Esophagus muscularis mucosa (tissue), 4 donors: ENCODE data around the gene OBP2A. TPM values are rescaled to one million over a fixed set of nuclear protein-coding genes. Genes with fewer than 3 reads are reported as not detected.

Experiments used
- DNase-seq: peaks from one replicate; pipeline ENCODE4 v3.0.0-alpha.2; 2017; ENCODE audit errors: extremely low spot score
- H3K27ac ChIP-seq, 4 donors: fragments of 200-600 bp; sonication (generic); replicated peaks in 1 of 4; 1 replicate in 3 of 4; 2 replicates in 1 of 4; pipeline ENCODE4 v1.5.1; 2016 to 2019; ENCODE audit warnings: mild to moderate bottlenecking in 1 of 4
- H3K27me3 ChIP-seq, 4 donors: fragments of 200-600 bp; sonication (generic); one replicate each; pipeline versions ENCODE4 v1.5.1 to v1.6.0; 2016 to 2019
- H3K36me3 ChIP-seq, 4 donors: fragments of 200-600 bp; sonication (generic); one replicate each; pipeline ENCODE4 v1.5.1; 2016 to 2019
- H3K4me1 ChIP-seq, 4 donors: fragments of 200-600 bp; sonication (generic); one replicate each; pipeline ENCODE4 v1.5.1; 2016 to 2019
- H3K4me3 ChIP-seq, 4 donors: fragments of 200-600 bp; sonication (generic); 1 replicate in 2 of 4; 2 replicates in 2 of 4; pipeline ENCODE4 v1.5.1; 2016 to 2019; ENCODE audit warnings: mild to moderate bottlenecking in 4 of 4, moderate library complexity in 1 of 4
- H3K9me3 ChIP-seq, 4 donors: fragments of 200-600 bp; sonication (generic); 1 replicate in 3 of 4; 2 replicates in 1 of 4; pipeline ENCODE4 v1.5.1; 2016 to 2019
- CTCF ChIP-seq, 3 experiments: fragments of 200-600 bp in 2 of 3; fragments of 450-650 bp in 1 of 3; sonication (generic) in 2 of 3; IDR thresholded peaks; one replicate each; pipeline ENCODE4 v1.5.1; 2017 to 2019; ENCODE audit warnings: antibody characterized with exemption in 3 of 3, mild to moderate bottlenecking in 2 of 3, moderate library complexity in 1 of 3
- EP300 ChIP-seq: sonication (generic); formaldehyde crosslinking; IDR thresholded peaks from one replicate; pipeline ENCODE4 v1.6.1; 2017; ENCODE audit warnings: antibody characterized with exemption
- POLR2A ChIP-seq: fragments of 450-650 bp; IDR thresholded peaks from one replicate; pipeline ENCODE4 v1.6.1; 2017; ENCODE audit warnings: antibody characterized with exemption, moderate library complexity, mild to moderate bottlenecking, low read depth
- POLR2AphosphoS5 ChIP-seq, 2 donors: sonication (generic); formaldehyde crosslinking; IDR thresholded peaks; one replicate each; pipeline ENCODE4 v1.6.1; 2017; ENCODE audit warnings: antibody characterized with exemption in 2 of 2
- WGBS: methylation state at CpG from one replicate; pipeline ENCODE4 v1.1.5; 2018; 5-methylcytosine and 5-hydroxymethylcytosine counted together
- intact Hi-C: fragments of 100-400 bp; cut with DNase I; formaldehyde crosslinking; loops from one replicate; pipeline ENCODE4 v1.15.1; 2023
- total RNA-seq, 4 donors: library from RNA; depleted of rRNA; stranded (reverse); fragments of >200 nt; gene quantifications; one replicate each; pipeline versions ENCODE4 v1.1.0 to v1.2.1, GENCODE V29; 2016

Gene OBP2A
- total RNA-seq, 4 donors from 2014 or later, result not detected

DNA sequence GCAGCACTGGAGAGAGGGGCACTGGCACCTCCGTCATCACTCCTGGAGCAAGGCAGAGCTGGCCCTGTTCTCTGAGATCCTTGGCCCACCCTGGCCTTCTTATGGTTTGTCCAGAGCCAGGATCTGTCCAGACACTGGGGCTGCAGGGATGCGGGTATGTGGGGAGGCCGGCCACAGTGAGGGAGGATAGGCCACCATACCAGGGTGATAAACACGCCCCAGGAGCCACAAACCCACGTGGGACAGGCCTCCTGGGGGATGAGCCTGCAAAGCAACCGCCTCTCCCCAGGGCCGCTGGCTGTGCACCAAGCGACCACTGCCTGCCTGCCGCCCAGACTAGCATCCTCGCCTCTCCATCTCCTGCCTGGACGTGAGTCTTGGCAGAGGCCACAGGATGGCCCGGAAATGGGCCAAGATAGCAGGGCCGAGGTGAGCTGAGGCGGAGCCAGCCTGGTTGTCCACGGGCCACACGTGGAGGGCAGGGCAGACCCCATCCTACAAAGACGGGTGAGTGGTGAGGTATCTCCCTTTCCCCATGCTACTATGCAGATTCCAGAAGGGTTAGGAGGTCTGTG, 4.5 kb downstream of the OBP2A start:
- Histone ChIP-seq H3K27me3 (peaks cover 0 to 28% (median 0%) of the 10 kb centered on the region in 4 donors), H3K36me3 (no peaks in the 10 kb centered on the region), H3K27ac (no peak overlapping the region), H3K4me3 (no peak overlapping the region), H3K9me3 (no peaks in the 10 kb centered on the region), H3K4me1 (no peaks in the 10 kb centered on the region)
- intact Hi-C loops, result no loop called here
- 74% methylated on average over 17 of the region's 17 CpGs for WGBS
- no peak for DNase-seq
- no peak for TF ChIP-seq CTCF (IDR thresholded peaks at IDR 0.05)
- TF ChIP-seq EP300, result no peak
- no peak for TF ChIP-seq POLR2AphosphoS5 (IDR thresholded peaks at IDR 0.05)
- no peak for TF ChIP-seq POLR2A

DNA sequence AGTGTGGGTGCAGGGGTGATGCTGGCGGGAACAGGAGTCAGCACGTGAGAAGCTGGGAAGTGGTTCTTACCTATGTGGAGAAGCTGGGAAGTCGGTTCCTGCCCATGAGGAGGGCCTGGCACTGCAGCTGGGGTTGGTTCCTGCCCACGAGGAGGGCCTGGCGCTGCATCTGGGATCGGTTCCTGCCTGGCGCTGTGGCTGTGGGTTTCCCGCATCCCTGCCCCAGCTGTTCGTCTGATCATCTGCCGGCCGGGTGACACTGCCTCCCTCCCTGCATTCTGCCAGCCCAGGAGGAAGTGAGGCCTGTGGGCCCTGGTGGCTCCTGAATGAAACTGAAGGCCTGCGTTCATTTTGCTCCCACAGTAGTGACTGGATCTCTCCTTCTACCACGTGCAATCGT, 5.1 kb downstream of the OBP2A start:
- TF ChIP-seq EP300, result no peak
- no peak for TF ChIP-seq POLR2AphosphoS5 (IDR thresholded peaks at IDR 0.05)
- no peak for TF ChIP-seq CTCF (IDR thresholded peaks at IDR 0.05)
- TF ChIP-seq POLR2A, result no peak
- DNase-seq, result no peak
- Histone ChIP-seq H3K36me3 (no peaks in the 10 kb centered on the region), H3K27me3 (peaks cover 0 to 28% (median 0%) of the 10 kb centered on the region in 4 donors), H3K4me3 (no peak overlapping the region), H3K9me3 (no peaks in the 10 kb centered on the region), H3K4me1 (no peaks in the 10 kb centered on the region), H3K27ac (no peak overlapping the region)
- 45% methylated on average over 4 of the region's 14 CpGs for WGBS
- intact Hi-C loops, result no loop called here

GRCh38 chr9:135551456-135551855, 5.5 kb downstream of the OBP2A start:
- WGBS, result 86% methylated on average over 12 of the region's 13 CpGs
- Histone ChIP-seq H3K9me3 (no peaks in the 10 kb centered on the region), H3K4me3 (no peak overlapping the region), H3K36me3 (no peaks in the 10 kb centered on the region), H3K27me3 (peaks cover 0 to 28% (median 0%) of the 10 kb centered on the region in 4 donors), H3K27ac (no peak overlapping the region), H3K4me1 (no peaks in the 10 kb centered on the region)
- intact Hi-C loops, result no loop called here
- DNase-seq, result no peak
- TF ChIP-seq EP300, result no peak
- TF ChIP-seq CTCF (IDR thresholded peaks at IDR 0.05), result no peak
- TF ChIP-seq POLR2AphosphoS5 (IDR thresholded peaks at IDR 0.05), result no peak
- no peak for TF ChIP-seq POLR2A

DNA sequence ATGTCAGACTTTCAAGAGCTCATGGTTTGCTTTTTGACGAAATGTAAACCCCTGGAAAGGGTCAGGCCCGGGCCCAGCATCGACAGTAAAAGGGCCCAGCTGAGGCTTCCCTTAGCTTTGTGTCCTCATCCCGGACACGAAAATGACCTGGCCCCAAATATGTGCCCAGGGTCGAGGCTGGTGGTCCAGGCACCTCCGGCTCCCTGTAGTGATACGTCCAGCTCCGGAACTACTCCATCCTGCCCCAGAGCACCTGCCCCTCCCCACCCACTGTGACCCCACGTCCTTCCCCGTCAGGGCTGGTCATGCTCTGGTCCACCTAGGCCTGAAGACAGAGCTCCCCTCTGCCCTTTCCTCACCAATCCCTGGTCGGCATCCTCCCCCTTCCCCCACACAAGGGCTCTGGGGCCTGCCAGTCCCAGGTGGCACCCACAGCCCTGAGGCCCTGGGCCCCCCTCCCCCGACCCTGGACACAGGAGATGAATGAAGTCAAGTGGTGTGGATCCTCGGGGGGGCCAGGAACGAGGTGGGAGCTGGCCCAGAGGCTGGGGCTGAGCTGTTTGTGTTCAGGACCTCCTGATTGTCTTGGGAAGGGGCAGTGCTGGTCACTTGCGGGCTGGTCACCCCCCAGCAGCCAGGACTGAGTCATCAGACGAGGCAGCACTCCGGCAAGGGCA, 6.2 kb downstream of the OBP2A start:
- H3K27ac ChIP-seq, result no peak overlapping the region
- no peak for DNase-seq
- H3K36me3 ChIP-seq, result no peaks in the 10 kb centered on the region
- peaks cover 0 to 26% (median 0%) of the 10 kb centered on the region in 4 donors for H3K27me3 ChIP-seq
- H3K4me1 ChIP-seq, result no peaks in the 10 kb centered on the region
- TF ChIP-seq POLR2AphosphoS5 (IDR thresholded peaks at IDR 0.05) (no peak), CTCF (IDR thresholded peaks at IDR 0.05) (no peak), EP300 (no peak), POLR2A (no peak)
- 77% methylated on average over 14 of the region's 18 CpGs for WGBS
- no peak overlapping the region for H3K4me3 ChIP-seq
- H3K9me3 ChIP-seq, result no peaks in the 10 kb centered on the region
- intact Hi-C loops, result no loop called here
